HEK293T (cell line): ENCODE results near the gene NREP.

Source experiments
- BHLHE40 ChIP-seq: fragments of 450-650 bp; IDR thresholded peaks from 2 replicates; pipeline ENCODE4 v1.6.1; 2016; ENCODE audit warnings: mild to moderate bottlenecking, moderate library complexity, borderline replicate concordance
- CTBP1 ChIP-seq: fragments of 450-650 bp; IDR thresholded peaks from 2 replicates; pipeline ENCODE4 v1.6.1; 2016; ENCODE audit warnings: borderline replicate concordance
- ELF4 ChIP-seq: fragments of 450-650 bp; IDR thresholded peaks from 2 replicates; pipeline ENCODE4 v1.6.1; 2017; ENCODE audit warnings: antibody characterized with exemption
- FOXK2 ChIP-seq: fragments of 450-650 bp; IDR thresholded peaks from 2 replicates; pipeline ENCODE4 v1.6.1; 2016; ENCODE audit warnings: mild to moderate bottlenecking
- HDGF ChIP-seq: fragments of 450-650 bp; IDR thresholded peaks from 2 replicates; pipeline ENCODE4 v1.6.1; 2017; ENCODE audit warnings: antibody characterized with exemption, borderline replicate concordance
- L3MBTL2 ChIP-seq: fragments of 450-650 bp; conservative IDR thresholded peaks from 2 replicates; pipeline ENCODE4 v1.6.1; 2016; ENCODE audit warnings: mild to moderate bottlenecking
- NFRKB ChIP-seq: fragments of 450-650 bp; IDR thresholded peaks from 2 replicates; pipeline ENCODE4 v1.6.1; 2016; ENCODE audit warnings: mild to moderate bottlenecking, moderate library complexity
- SP1 ChIP-seq: fragments of 450-650 bp; IDR thresholded peaks from 2 replicates; pipeline ENCODE4 v1.6.1; 2017
- SUZ12 ChIP-seq: fragments of 450-650 bp; IDR thresholded peaks from 2 replicates; pipeline ENCODE4 v1.6.1; 2016; ENCODE audit warnings: mild to moderate bottlenecking
- TARDBP ChIP-seq: fragments of 450-650 bp; IDR thresholded peaks from 2 replicates; pipeline ENCODE4 v1.6.1; 2016
- ZNF384 ChIP-seq: fragments of 450-650 bp; IDR thresholded peaks from 2 replicates; pipeline ENCODE4 v1.6.1; 2016
- TF ChIP-seq, protein P1 (sequence below): fragments of 450-650 bp; IDR thresholded peaks from 2 replicates; pipeline ENCODE4 v1.6.1; 2016

DNA sequence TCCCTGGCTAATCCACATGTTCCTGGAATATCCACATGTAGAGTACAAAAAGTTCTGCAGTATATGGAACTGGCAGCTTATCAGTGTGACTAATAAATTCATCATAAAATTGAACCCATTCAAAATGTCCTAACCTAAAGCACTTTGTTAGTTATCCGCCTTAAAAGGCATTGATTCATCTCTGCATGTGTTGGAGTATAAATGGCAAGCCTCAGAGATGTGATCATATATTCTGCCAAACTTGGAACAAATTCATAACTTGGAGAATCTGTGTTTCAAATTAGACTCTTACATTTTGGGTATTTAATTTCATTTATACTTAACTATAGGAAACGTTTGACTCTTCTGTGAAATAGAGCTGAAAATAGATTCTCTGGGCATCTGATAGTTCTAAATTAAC, 25.2 kb upstream of the NREP start:
- TF ChIP-seq TARDBP (no peak), SP1 (no peak), CTBP1 (no peak), BHLHE40 (no peak), L3MBTL2 (no peak), NFRKB (no peak), ZNF384 (no peak), HDGF (no peak), FOXK2 (no peak), SUZ12 (no peak), ELF4 (no peak)
- TF ChIP-seq, protein P1, sequence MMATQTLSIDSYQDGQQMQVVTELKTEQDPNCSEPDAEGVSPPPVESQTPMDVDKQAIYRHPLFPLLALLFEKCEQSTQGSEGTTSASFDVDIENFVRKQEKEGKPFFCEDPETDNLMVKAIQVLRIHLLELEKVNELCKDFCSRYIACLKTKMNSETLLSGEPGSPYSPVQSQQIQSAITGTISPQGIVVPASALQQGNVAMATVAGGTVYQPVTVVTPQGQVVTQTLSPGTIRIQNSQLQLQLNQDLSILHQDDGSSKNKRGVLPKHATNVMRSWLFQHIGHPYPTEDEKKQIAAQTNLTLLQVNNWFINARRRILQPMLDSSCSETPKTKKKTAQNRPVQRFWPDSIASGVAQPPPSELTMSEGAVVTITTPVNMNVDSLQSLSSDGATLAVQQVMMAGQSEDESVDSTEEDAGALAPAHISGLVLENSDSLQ: no peak
